ENCODE measurements around the gene DEPDC7. TPM values are rescaled to one million over a fixed set of nuclear protein-coding genes. Genes with fewer than 3 reads are reported as not detected.

The DEPDC7 gene
- polyA plus RNA-seq, 1 experiment, result 17.8 TPM

DNA sequence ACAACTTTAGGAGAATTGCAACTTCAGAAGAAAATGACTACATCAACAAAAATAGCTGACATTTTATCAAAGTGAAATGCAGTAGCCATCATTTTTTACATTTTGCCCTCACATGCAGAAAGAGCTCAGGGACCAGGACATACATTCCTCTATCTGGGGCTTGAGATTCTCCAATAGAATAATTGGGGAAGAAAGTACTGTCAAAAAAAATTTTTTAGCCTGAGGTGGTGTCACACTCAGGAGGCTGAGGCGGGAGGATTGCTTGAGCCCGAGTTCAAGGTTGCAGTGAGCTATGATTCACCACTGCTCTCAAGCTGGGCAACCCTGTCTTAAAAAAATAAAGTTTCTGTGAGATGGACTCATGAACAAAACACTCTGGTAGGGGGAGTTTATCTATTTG, 32.2 kb upstream of the DEPDC7 start:
- POLR2A ChIA-PET, result no interaction called here

GRCh38 chr11:32985600-32985999, 30.1 kb upstream of the DEPDC7 start:
- no peaks in the 10 kb centered on the region for H3K27me3 ChIP-seq (ENCODE audit: control insufficient read depth, insufficient read depth, low read length)
- TF ChIP-seq, protein P1, sequence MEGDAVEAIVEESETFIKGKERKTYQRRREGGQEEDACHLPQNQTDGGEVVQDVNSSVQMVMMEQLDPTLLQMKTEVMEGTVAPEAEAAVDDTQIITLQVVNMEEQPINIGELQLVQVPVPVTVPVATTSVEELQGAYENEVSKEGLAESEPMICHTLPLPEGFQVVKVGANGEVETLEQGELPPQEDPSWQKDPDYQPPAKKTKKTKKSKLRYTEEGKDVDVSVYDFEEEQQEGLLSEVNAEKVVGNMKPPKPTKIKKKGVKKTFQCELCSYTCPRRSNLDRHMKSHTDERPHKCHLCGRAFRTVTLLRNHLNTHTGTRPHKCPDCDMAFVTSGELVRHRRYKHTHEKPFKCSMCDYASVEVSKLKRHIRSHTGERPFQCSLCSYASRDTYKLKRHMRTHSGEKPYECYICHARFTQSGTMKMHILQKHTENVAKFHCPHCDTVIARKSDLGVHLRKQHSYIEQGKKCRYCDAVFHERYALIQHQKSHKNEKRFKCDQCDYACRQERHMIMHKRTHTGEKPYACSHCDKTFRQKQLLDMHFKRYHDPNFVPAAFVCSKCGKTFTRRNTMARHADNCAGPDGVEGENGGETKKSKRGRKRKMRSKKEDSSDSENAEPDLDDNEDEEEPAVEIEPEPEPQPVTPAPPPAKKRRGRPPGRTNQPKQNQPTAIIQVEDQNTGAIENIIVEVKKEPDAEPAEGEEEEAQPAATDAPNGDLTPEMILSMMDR (IDR thresholded peaks at IDR 0.05; ENCODE audit: low read depth, low read length), result no peak
- H3K9me3 ChIP-seq (ENCODE audit: control insufficient read depth, insufficient read depth, low read length), result no peaks in the 10 kb centered on the region
- ChIA-PET POLR2A (no interaction called here), CTCF (no interaction called here)
- no peak overlapping the region for H3K27ac ChIP-seq (ENCODE audit: low read depth, low read length)
- DNase-seq (ENCODE audit: low read depth, low spot score), result no peak
- H3K4me3 ChIP-seq (ENCODE audit: low read depth, low read length), result no peak overlapping the region

More for the DNA sequence above, 32.2 kb upstream of the DEPDC7 start:
- no peak overlapping the region for H3K27ac ChIP-seq (ENCODE audit: low read depth, low read length)
- H3K4me3 ChIP-seq (ENCODE audit: low read depth, low read length), result no peak overlapping the region
- DNase-seq (ENCODE audit: low read depth, low spot score), result no peak
- CTCF ChIA-PET, result interaction anchor here (0.6 kb wide), 1 partner anchor 71 kb away, joined by 3 read pairs; no protein-coding TSS in a partner anchor
- TF ChIP-seq, protein P1 (IDR thresholded peaks at IDR 0.05; ENCODE audit: low read depth, low read length), result no peak
- H3K9me3 ChIP-seq (ENCODE audit: control insufficient read depth, insufficient read depth, low read length), result no peaks in the 10 kb centered on the region
- no peaks in the 10 kb centered on the region for H3K27me3 ChIP-seq (ENCODE audit: control insufficient read depth, insufficient read depth, low read length)

DNA sequence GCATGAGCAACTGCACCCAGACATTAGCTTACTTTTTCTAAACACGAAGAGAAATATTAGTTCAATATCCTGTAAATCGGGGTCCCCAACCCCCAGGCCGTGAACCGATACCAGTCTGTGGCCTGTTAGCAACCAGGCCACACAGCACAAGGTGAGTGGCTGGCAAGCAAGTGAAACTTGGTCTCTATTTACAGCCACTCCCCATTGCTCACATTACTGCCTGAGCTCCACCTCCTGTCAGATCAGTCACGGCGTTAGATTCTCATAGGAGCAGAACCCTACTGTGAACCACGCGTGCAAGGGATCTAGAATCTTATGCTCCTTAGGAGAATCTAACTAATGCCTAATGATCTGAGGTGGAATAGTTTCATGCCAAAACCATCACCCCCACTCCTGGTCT, 27.8 kb upstream of the DEPDC7 start:
- Histone ChIP-seq H3K9me3 (ENCODE audit: control insufficient read depth, insufficient read depth, low read length) (peaks cover 4% of the 10 kb centered on the region; the same call in 1 of the 2 replicates), H3K27ac (ENCODE audit: low read depth, low read length) (no peak overlapping the region), H3K27me3 (ENCODE audit: control insufficient read depth, insufficient read depth, low read length) (no peaks in the 10 kb centered on the region), H3K4me3 (ENCODE audit: low read depth, low read length) (no peak overlapping the region)
- POLR2A ChIA-PET, result no interaction called here
- TF ChIP-seq, protein P1 (IDR thresholded peaks at IDR 0.05; ENCODE audit: low read depth, low read length), result no peak
- DNase-seq (ENCODE audit: low read depth, low spot score), result no peak
- CTCF ChIA-PET, result interaction anchor here (0.6 kb wide), 1 partner anchor 28 kb away, joined by 4 read pairs; no protein-coding TSS in a partner anchor

GRCh38 chr11:32990481-32990880, 25.2 kb upstream of the DEPDC7 start:
- POLR2A ChIA-PET, result no interaction called here
- no peak overlapping the region for H3K4me3 ChIP-seq (ENCODE audit: low read depth, low read length)
- CTCF ChIA-PET, result interaction anchor here (0.6 kb wide), 1 partner anchor 354 kb away, joined by 3 read pairs; no protein-coding TSS in a partner anchor
- H3K9me3 ChIP-seq (ENCODE audit: control insufficient read depth, insufficient read depth, low read length), result peaks cover 4% of the 10 kb centered on the region; the same call in 1 of the 2 replicates
- no peak for DNase-seq (ENCODE audit: low read depth, low spot score)
- H3K27ac ChIP-seq (ENCODE audit: low read depth, low read length), result no peak overlapping the region
- TF ChIP-seq, protein P1 (IDR thresholded peaks at IDR 0.05; ENCODE audit: low read depth, low read length), result no peak
- H3K27me3 ChIP-seq (ENCODE audit: control insufficient read depth, insufficient read depth, low read length), result no peaks in the 10 kb centered on the region

GRCh38 chr11:32991427-32991826, 24.3 kb upstream of the DEPDC7 start:
- H3K27me3 ChIP-seq (ENCODE audit: control insufficient read depth, insufficient read depth, low read length), result no peaks in the 10 kb centered on the region
- ChIA-PET CTCF (no interaction called here), POLR2A (no interaction called here)
- TF ChIP-seq, protein P1 (IDR thresholded peaks at IDR 0.05; ENCODE audit: low read depth, low read length), result no peak
- no peak overlapping the region for H3K4me3 ChIP-seq (ENCODE audit: low read depth, low read length)
- H3K9me3 ChIP-seq (ENCODE audit: control insufficient read depth, insufficient read depth, low read length), result peaks cover 4% of the 10 kb centered on the region
- H3K27ac ChIP-seq (ENCODE audit: low read depth, low read length), result no peak overlapping the region
- no peak for DNase-seq (ENCODE audit: low read depth, low spot score)
